IPS-11a (cell line): ENCODE data around the gene GHSR.
"Not testable (repeated sequence)": the region's sequence is repeated elsewhere in the genome, so short reads cannot be mapped to it uniquely, and the experiment has no call there.

Experiments used
- H3K4me3 ChIP-seq: one replicate; pipeline ENCODE4 v1.5.1; 2013; ENCODE audit warnings: low read depth, low read length, control low read depth

The GHSR gene

GRCh38 chr3:172447611-172448579 is at the start of gene GHSR:
GHSR (minus strand) TSS chr3:172448456; CDS start chr3:172448413, 43 bp downstream.
- peak within 1 kb of the TSS; percentile 18 for H3K4me3 ChIP-seq

GRCh38 chr3:172490198-172490669 is 42.0 kb upstream of the GHSR start:
- H3K4me3 ChIP-seq: not testable (repeated sequence)

- H3K4me3 ChIP-seq: no peak overlapping the region
Observed at GRCh38 chr3:172478116-172478515, 29.9 kb upstream of the GHSR start.

GRCh38 chr3:172476347-172476746 is 28.1 kb upstream of the GHSR start:
- H3K4me3 ChIP-seq: no peak overlapping the region

DNA sequence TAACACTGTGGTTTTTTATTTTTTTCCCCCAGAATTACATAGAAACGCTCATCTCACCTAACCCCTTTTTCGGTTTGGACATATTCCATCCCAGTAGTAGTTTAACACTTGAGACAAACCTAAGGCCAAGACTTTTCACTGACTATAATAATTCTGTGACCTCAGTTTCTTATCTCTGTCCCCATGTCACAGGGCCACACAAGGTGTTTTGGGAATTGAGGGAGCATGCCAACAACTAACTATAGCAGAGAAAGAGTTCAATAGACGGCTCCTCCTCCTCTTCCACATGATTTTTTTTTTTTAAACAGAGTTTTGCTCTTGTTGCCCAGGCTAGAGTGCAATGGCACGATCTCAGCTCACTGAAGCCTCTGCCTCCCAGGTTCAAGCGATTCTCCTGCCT is 27.4 kb upstream of the GHSR start:
- H3K4me3 ChIP-seq: no peak overlapping the region

GRCh38 chr3:172471903-172472302 is 23.6 kb upstream of the GHSR start:
- no peak overlapping the region for H3K4me3 ChIP-seq

DNA sequence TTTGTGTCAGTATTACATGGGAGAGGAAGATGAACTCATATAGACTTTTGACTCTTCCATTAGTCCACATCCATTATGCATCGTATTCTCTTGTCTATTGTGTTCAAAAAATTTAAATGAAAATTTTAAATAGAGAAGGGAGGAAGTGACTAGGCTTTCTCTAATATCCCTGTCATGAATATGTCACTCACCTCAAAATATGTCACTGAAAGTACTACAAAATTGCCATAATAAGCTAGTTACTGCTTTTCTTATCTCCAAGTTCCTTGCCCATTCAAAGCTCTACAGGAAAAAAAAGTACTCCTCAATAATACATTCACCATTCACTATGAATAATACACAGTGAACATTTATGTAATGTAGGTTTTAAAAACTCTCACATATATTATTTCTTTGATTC is 22.3 kb upstream of the GHSR start:
- H3K4me3 ChIP-seq: no peak overlapping the region

GRCh38 chr3:172467170-172467824 is 19.0 kb upstream of the GHSR start:
- no peak overlapping the region for H3K4me3 ChIP-seq

DNA sequence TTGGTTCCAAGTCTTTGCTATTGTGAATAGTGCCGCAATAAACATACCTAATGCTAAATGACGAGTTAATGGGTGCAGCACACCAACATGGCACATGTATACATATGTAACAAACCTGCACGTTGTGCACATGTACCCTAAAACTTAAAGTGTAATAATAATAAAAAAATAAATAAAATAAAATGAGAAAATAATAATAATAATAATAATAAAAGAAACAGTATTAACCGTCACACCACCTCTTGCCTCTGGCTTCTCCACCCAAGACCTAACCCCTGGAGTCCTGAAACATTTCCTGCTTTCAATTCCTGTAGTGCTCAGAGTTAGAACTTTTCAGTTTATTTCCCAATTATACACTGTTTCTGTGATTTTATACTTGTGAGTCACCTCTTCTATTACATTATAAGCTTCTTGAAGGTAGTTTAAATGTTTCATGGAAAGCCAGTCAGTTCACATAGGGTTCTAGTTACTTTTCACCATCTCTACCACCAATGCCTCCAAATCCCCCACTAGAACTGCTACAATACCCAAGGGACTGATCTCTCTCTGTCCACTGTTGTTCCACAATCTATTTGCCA is 18.4 kb upstream of the GHSR start:
- H3K4me3 ChIP-seq: no peak overlapping the region

GRCh38 chr3:172465281-172465680 is 17.0 kb upstream of the GHSR start:
- H3K4me3 ChIP-seq: no peak overlapping the region

- H3K4me3 ChIP-seq: no peak overlapping the region
Observed at GRCh38 chr3:172464306-172464705, 16.1 kb upstream of the GHSR start.

DNA sequence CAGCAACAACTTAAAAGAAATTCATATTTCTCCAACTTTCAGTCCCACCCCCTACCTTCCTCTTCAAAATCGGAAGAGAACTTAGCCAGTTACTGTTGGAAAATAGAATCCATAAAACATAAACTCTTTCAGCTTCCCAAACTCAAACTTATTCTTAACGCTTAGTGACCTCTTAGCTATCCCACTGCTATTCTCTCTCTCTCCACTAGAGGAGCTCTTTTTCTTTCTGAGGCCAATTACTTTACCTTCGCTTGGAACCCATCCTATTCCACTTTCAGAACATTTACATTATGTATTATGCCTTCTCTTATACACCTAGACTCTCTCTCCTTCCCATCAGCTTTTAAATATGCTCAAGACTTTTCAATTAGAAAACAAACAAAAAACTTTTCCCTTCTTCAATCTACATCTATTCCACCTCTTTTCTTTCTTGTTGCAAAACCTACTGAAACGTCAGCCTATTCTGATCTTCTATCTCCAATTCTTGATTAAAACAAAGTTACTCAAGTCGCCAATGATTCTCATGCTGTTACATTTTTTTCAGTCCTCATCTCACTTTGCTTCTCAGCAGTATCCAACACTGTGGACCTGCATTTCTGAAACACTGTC is 13.4 kb upstream of the GHSR start:
- H3K4me3 ChIP-seq: no peak overlapping the region

DNA sequence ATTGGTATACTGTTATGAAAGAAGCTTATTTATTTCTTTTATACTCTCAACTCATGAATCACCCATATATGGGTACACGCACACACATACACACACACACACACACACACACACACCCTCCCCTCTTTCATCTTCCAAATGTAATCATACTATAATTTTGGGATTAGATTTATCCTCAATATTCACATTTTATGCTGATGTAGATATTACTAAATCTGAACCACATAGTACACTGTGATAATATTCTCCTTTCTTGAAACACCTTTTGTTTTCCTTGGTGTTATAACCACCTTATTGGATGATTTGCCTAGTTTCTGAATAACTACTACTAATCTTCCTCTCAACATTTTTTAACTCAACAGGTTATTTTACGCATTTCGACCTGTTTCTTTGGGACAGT is 8.1 kb upstream of the GHSR start:
- no peak overlapping the region for H3K4me3 ChIP-seq

GRCh38 chr3:172454180-172454579 is 5.9 kb upstream of the GHSR start:
- H3K4me3 ChIP-seq: no peak overlapping the region

DNA sequence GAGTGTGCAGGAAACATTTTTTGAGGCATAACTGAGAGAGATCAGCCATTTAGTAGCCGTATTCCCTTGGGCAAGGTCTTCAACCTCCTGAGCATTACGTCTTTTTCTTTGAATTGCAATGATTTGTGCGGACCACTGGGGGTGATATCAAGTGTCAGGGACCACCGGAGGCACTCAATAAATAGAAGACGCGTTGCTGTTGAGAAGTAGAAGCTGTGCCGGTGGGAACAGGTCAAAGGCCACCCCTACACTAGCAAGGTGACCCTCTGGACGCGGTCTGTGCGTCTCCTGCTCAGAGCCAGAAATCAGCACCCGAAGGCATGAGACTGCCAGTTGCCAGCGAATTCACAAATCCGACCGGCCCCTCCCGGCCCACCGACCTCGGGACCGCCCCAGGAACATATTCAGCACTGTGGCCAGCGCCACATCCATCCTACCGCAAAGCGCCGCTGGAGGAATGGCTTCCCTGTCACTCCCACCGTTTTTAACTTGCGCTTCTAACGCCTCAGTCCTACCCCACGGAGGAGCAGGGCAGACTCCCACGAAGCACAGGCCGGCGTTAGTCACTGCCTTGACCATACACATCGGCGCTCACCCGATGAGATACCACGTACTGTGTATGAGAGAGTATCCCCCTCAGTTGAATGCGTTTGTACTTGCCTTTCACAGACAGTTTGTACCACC is 1.4 kb upstream of the GHSR start:
- H3K4me3 ChIP-seq: no peak overlapping the region

DNA sequence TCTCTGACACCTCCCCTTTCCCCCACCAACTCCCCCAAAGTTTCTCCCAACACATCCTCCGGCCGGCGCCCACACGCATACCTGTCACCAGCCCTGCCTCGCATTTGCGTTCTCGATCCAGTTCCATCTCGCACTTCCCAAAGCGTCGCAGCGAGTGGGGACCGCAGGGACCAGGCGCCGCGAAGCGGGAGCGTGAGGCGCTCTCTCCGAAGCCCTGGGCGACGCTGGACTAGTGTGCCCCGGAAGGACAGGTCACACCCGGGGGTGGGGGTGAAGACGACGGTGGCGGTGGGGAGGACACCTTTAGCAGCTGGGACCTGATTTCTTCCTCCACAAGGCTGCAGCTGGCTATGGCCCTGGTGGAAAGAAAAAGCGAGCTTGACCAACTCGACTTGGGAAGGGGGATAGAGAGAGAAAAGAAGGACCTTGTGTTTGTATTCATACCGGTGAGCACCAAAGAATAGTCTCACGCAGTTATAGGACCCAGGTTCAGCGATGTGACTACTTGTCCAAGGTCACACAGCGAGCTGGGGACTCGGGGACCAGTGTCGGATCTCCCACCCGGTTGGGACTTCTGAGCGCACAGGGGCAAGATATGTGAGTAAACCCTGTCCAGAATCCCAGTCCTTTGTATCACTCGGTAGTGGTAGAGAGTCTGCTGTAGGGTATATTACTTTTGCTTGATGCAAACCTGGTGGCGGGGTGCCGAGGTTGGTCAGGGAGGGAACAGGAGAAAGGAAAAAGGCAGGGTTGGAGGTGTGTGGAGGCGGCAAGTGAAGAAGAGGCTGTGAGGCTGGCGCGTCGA is 607 bp upstream of the GHSR start:
- H3K4me3 ChIP-seq: peak overlapping the region; percentile 18

GRCh38 chr3:172446198-172446597 is 2.1 kb downstream of the GHSR start:
- no peak overlapping the region for H3K4me3 ChIP-seq

DNA sequence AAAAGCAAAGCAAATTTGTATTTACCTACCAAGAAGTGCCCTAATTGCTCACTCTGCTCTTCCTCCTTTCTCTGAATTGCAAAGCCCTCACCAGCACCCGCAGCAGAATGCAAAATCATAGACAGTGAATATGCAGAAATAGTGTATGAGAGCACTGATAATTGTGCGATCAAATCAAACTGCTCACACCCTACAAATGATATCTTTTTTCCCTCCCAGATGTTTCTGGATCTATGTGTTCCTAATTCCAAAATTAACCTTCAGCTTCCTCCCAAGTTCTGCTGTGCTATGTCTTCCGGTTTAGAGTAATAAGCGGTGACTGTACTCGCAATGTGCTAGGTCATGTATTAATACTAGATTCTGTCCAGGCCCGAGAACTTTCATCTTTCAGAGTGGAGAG is 3.4 kb downstream of the GHSR start:
- H3K4me3 ChIP-seq: no peak overlapping the region

- H3K4me3 ChIP-seq: no peak overlapping the region
Observed at GRCh38 chr3:172442606-172443005, 5.7 kb downstream of the GHSR start.

- no peak overlapping the region for H3K4me3 ChIP-seq
Observed at GRCh38 chr3:172441581-172441980, 6.7 kb downstream of the GHSR start.
